Measurements from ENCODE around the gene LBH. TPM values are rescaled to one million over a fixed set of nuclear protein-coding genes. Genes with fewer than 3 reads are reported as not detected.

LBH gene
- total and polyA plus RNA-seq, 3 experiments from 2014 or later = 115 to 156 (median 121) TPM

- POLR2A ChIA-PET = no interaction called here
- Mint-ChIP-seq H3K9me3 (no peaks in the 10 kb centered on the region), H3K27ac (no peak overlapping the region), H3K27me3 (no peaks in the 10 kb centered on the region), H3K4me1 (peaks cover 5 to 11% (median 10%) of the 10 kb centered on the region in 3 donors), H3K36me3 (peaks cover 0 to 1% (median 0%) of the 10 kb centered on the region in 3 donors), H3K4me3 (no peak overlapping the region)
- CTCF ChIA-PET = no interaction called here
- Histone ChIP-seq H3K36me3 (ENCODE audit: insufficient read depth, low read length) (no peaks in the 10 kb centered on the region), H3K9me3 (ENCODE audit: low read length) (no peaks in the 10 kb centered on the region), H3K4me3 (ENCODE audit: low read length) (no peak overlapping the region), H3K27me3 (ENCODE audit: insufficient read depth, low read length, poor library complexity, severe bottlenecking) (no peaks in the 10 kb centered on the region), H3K27ac (ENCODE audit: low read depth, low read length) (no peak overlapping the region), H3K4me1 (ENCODE audit: insufficient read depth, low read length) (peaks cover 14% of the 10 kb centered on the region)
- no peak for DNase-seq
Observed at GRCh38 chr2:30306522-30306921, 75.2 kb downstream of the LBH start.

GRCh38 chr2:30308280-30308679 is 76.9 kb downstream of the LBH start:
- H3K4me1 Mint-ChIP-seq = peaks cover 11 to 16% (median 12%) of the 10 kb centered on the region in 3 donors
- DNase-seq = no peak

More at GRCh38 chr2:30308280-30308679, 76.9 kb downstream of the LBH start:
- Mint-ChIP-seq H3K27me3 (no peaks in the 10 kb centered on the region), H3K4me3 (no peak overlapping the region), H3K9me3 (no peaks in the 10 kb centered on the region), H3K36me3 (peaks cover 0 to 1% (median 0%) of the 10 kb centered on the region in 3 donors), H3K27ac (no peak overlapping the region)
- Histone ChIP-seq H3K9me3 (ENCODE audit: low read length) (no peaks in the 10 kb centered on the region), H3K27ac (ENCODE audit: low read depth, low read length) (no peak overlapping the region), H3K27me3 (ENCODE audit: insufficient read depth, low read length, poor library complexity, severe bottlenecking) (no peaks in the 10 kb centered on the region), H3K36me3 (ENCODE audit: insufficient read depth, low read length) (no peaks in the 10 kb centered on the region), H3K4me3 (ENCODE audit: low read length) (no peak overlapping the region), H3K4me1 (ENCODE audit: insufficient read depth, low read length) (peaks cover 15% of the 10 kb centered on the region)
- ChIA-PET CTCF (no interaction called here), POLR2A (no interaction called here)

Other genes starting within 250 kb of the LBH start
- gene YPEL5, start 84.5 kb upstream of the LBH start, total RNA-seq = 10 to 100 TPM; 35.7 to 38.3 TPM
- 119 TPM for gene YPEL5, start 84.5 kb upstream of the LBH start, polyA plus RNA-seq
- gene LCLAT1, start 215.7 kb downstream of the LBH start, total RNA-seq = 10 to 100 TPM; 29.9 to 31.0 TPM
- 18.0 TPM for gene LCLAT1, start 215.7 kb downstream of the LBH start, polyA plus RNA-seq